Urothelium cell line (cell line): ENCODE results near the gene ADCY5.

Source experiments
- DNase-seq: peaks from one replicate; pipeline ENCODE4 v3.0.0; 2011; ENCODE audit warnings: low spot score, mixed read lengths
- FAIRE-seq: peaks from 2 replicates; lab custom pipeline; 2011; peaks lifted over from hg19 to GRCh38; lab: Jason Lieb, UNC

ADCY5 gene

GRCh38 chr3:123389628-123389918, 59.3 kb downstream of the ADCY5 start:
- DNase-seq, result no peak
- FAIRE-seq, result no peak

- FAIRE-seq, result peak; percentile 13
- DNase-seq, result no peak
These were observed 59.9 kb downstream of the ADCY5 start for GRCh38 chr3:123388811-123389627.

DNA sequence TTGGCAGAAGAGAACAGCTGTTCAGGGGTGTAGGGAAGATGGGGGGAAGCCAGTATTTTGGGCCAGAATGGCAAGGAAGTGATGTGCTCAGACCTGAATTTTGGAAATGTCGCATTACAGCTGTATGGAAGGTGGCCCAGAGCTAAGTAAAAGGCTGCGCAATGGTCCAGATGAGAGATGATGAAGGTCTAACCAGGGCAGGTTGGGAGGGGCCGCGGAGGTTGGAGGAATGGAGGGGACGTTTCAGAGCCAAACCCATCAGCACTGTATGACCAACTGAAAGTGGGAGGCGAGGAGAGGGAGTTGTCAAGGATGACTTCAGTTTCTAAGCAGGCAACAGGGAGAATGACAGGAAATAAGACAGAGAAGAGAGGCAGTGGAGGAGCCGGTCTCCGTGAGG, 60.8 kb downstream of the ADCY5 start:
- no peak for DNase-seq
- FAIRE-seq, result no peak

DNA sequence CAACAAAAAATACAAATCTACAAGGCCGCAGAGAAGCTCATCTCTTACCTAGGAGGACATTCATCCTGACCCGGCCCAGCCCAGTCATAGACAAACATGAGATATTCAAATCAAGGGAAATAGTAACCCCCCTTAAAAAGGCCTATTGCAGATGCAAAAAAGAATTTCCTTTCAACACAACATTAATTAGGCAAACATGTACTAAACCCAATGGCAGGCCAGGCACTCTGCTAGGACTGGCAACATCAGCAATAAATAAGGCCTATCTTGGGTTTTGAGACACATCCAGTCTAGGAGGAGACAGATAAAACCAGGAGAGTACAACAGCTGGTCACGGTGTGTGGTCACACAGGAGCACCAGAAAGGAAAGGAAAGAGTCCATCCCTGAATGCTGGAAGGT, 61.4 kb downstream of the ADCY5 start:
- FAIRE-seq (no peak), DNase-seq (no peak)

DNA sequence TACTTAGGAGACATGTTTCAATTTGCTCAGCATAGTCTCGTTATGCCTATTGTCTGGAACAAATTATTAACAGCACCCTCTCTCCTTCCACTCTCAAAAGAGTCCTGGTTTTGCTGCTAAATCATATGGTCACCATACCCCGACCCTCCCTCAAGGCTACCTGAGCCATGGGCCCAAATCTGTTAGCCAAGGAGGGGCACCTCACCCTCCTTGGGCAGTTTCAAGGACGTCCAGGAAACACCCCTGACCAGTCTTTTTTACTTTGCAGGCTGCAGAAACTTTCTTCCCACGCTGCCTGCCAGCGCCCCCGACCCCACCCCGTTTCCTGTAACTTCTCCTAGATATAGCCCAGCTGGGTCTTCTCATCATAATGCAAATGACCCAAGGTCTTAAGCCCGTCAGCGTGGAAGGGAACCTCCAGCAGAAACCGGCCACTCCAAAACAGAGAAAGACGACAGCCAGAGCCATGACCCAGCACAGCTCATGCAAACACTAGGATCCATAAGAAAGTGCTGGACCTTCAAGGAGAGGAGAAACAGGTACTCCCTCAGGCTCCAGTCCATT, 62.3 kb downstream of the ADCY5 start:
- FAIRE-seq (no peak), DNase-seq (no peak)

GRCh38 chr3:123385981-123386380, 62.9 kb downstream of the ADCY5 start:
- peak; percentile 63 for FAIRE-seq
- peak; percentile 69 for DNase-seq

DNA sequence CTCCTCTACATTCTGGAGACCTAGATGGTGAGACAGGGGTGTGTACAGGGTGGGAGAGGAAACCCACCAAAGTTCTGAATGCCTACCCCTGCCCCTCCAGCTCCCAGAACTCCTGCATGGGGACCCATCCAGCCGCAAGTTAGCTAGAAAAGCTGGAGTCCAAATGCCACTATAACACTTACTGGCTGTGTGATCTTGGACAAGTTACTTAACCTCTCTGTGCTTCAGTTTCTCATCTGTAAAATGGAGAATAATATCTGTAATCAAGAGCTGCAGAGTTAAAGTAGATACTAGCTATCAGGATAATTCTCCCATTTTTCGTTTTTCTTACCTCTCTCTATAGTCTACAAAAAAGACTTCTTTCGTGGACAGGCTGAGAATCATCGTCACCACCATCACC, 63.4 kb downstream of the ADCY5 start:
- DNase-seq, result no peak
- peak; percentile 66 for FAIRE-seq

DNA sequence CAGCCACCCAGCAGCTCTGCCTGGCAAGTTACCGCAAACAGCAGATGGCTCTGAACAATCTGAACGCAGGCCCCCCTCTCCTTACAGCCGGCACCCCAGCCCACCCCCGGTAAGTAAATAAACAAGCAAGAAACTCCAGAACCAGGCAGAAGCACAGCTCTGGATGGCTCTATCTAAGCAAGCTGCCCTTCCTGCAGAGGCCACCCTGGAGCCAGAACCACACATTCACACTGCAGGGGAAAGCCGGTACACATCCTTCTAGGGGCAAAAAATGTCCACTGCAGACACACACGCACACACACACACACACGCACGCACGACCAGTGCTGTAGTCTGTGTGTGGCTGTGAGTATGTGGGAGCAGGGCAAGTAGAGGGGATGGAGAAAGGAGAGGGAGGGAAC, 63.9 kb downstream of the ADCY5 start:
- FAIRE-seq (peak; percentile 79), DNase-seq (no peak)

DNA sequence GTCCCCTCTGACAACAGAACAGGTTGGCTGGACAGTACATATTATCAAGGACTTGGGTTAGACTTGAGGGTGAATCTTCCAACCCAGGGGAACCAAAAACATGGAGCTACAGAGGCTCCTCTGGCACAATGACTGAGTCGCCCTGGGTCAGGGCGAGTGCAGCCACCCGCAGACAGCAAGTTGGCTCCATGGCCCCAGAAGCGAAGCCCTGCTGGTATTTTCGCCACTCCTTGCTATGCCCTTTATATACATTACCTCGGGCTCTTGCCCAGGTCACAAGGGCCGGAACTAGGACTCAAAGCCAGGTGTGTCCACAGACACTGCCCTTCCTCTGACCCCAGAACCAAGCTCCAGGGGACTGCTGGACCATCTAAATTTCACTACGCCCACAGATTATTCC, 64.6 kb downstream of the ADCY5 start:
- FAIRE-seq (no peak), DNase-seq (no peak)

GRCh38 chr3:123383091-123384053, 65.5 kb downstream of the ADCY5 start:
- peak; percentile 98 for FAIRE-seq
- DNase-seq, result peak; percentile 79

GRCh38 chr3:123380261-123380660, 68.6 kb downstream of the ADCY5 start:
- no peak for DNase-seq
- no peak for FAIRE-seq

GRCh38 chr3:123379041-123379830, 69.7 kb downstream of the ADCY5 start:
- FAIRE-seq, result no peak
- no peak for DNase-seq

GRCh38 chr3:123378409-123378915, 70.4 kb downstream of the ADCY5 start:
- DNase-seq (no peak), FAIRE-seq (no peak)

DNA sequence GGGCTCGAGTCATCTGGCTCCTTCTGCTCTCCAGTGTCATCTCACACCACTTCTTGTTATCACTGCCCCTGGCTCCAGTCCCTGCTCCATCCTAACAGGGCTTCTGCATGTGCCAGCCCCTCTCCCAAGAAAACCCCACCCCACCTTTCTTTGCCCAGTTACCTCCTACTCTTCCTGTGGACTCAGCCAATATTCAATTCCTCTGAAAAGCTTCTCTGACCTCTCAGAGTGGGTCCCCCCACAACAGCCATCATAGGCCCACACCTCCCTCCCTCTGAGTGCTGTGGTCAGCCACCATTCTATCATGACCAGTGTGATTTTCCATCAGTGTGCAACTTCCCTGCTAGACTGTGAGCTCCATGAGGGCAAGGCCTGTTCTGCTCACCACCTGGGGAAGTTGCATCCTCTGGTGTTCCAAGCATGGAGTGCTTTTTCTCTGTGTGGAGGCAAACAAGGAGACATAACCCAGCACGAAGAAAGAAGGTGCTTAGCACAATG, 71.6 kb downstream of the ADCY5 start:
- DNase-seq (no peak), FAIRE-seq (no peak)

- FAIRE-seq (no peak), DNase-seq (no peak)
These were observed 72.2 kb downstream of the ADCY5 start for GRCh38 chr3:123376451-123377242.

- DNase-seq (no peak), FAIRE-seq (no peak)
These were observed 73.6 kb downstream of the ADCY5 start for GRCh38 chr3:123375014-123375940.

- FAIRE-seq (no peak), DNase-seq (no peak)
These were observed 74.9 kb downstream of the ADCY5 start for GRCh38 chr3:123374016-123374415.

GRCh38 chr3:123373474-123373987, 75.4 kb downstream of the ADCY5 start:
- FAIRE-seq, result no peak

More at GRCh38 chr3:123373474-123373987, 75.4 kb downstream of the ADCY5 start:
- DNase-seq, result no peak
